HG03521 (cell line): ENCODE results near the gene GNG4.

Experiments
- ATAC-seq: cut with Tn5 transposase; IDR thresholded peaks from one replicate; pipeline ENCODE4 v1.9.1; 2021; ENCODE audit warnings: mild to moderate bottlenecking, moderate library complexity; ENCODE audit not compliant: unreplicated experiment

GNG4 gene

DNA sequence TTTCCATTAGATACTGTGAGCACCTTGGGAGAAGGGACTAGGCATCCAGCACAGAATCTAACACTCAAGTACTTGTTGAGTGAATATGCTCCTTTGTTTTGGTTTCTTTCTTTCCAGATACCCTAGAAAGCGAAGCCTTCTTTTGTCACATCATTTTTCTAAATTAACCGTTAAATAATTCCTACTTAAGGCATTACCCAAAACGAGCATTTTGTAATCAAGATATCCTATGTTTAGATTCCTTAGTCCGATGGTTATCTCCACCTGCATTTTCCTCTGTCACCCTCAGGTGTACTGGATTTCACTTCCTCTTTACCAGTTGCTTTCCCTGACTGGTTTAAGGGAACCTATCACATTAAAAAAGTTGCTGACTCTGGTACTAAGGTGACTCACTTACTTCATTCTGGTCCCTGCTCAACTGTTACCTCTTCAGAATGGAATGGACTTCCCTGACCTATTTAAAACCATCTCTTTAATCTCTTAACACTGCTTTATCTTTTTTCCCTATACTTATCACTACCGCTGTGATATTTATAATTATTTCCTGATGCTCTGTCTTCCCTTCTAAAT is 148.5 kb downstream of the GNG4 start:
- ATAC-seq, result no peak
